Psoas muscle (tissue), 8 donors: ENCODE data around the gene MRPL22. TPM values are rescaled to one million over a fixed set of nuclear protein-coding genes. Genes with fewer than 3 reads are reported as not detected.
"Not testable (repeated sequence)": the region's sequence is repeated elsewhere in the genome, so short reads cannot be mapped to it uniquely, and the experiment has no call there.

Source experiments
- ATAC-seq, 4 donors: fragments of 200-7000 bp; cut with Tn5 transposase; one replicate each; pipeline ENCODE4 v1.9.1; 2020; ENCODE audit warnings: moderate library complexity in 3 of 4, mild to moderate bottlenecking in 2 of 4
- DNase-seq, 2 donors: peaks; one replicate each; pipeline ENCODE4 v3.0.0-alpha.2; 2020
- H3K27ac ChIP-seq: fragments of 200-600 bp; one replicate; pipeline ENCODE4 v1.8.0; 2022
- H3K27me3 ChIP-seq, 3 donors: fragments of 200-600 bp in 1 of 3; one replicate each; pipeline versions ENCODE4 v1.6.1 to v1.8.0; 2013 to 2022; ENCODE audit warnings: low read length in 2 of 3, mild to moderate bottlenecking in 2 of 3, moderate library complexity in 1 of 3; ENCODE audit not compliant: insufficient read depth in 3 of 3
- H3K36me3 ChIP-seq, 2 donors: fragments of 200-600 bp in 1 of 2; one replicate each; pipeline versions ENCODE4 v1.6.1 to v1.8.0; 2013 to 2022; ENCODE audit warnings: low read depth in 1 of 2, mild to moderate bottlenecking in 1 of 2, moderate library complexity in 1 of 2; ENCODE audit not compliant: insufficient read depth in 1 of 2
- H3K4me1 ChIP-seq: fragments of 200-600 bp; one replicate; pipeline ENCODE4 v1.8.0; 2022
- H3K4me3 ChIP-seq: fragments of 200-600 bp; one replicate; pipeline ENCODE4 v1.8.0; 2022; ENCODE audit warnings: mild to moderate bottlenecking
- H3K9me3 ChIP-seq: fragments of 200-600 bp; one replicate; pipeline ENCODE4 v1.8.0; 2022
- WGBS, 3 donors: extraction: QIAGEN DNeasy Blood & Tissue Kit; methylation state at CpG; one replicate each; pipeline versions ENCODE4 v1.1.6 to v1.1.7; 2013; 5-methylcytosine and 5-hydroxymethylcytosine counted together
- intact Hi-C, 2 donors: fragments of 100-400 bp; cut with DNase I; formaldehyde crosslinking; loops; one replicate each; pipeline versions ENCODE4 v1.11.0 to v1.14.2; 2022
- polyA plus RNA-seq, 3 donors: library from polyadenylated mRNA; stranded (reverse); fragments of 200-250 nt; gene quantifications; one replicate each; pipeline ENCODE4 v1.2.3, GENCODE V29; 2013
- total RNA-seq, 4 donors: library from RNA; stranded (reverse); fragmentation: NEBNext Ultra II Directional in 2 of 4; extraction: Animal tissue kit (Norgen Biotek cat#: 25700) in 2 of 4; gene quantifications; one replicate each; pipeline versions ENCODE4 v1.2.1 to v1.2.4, GENCODE V29; 2021 to 2023
- TF ChIP-seq, protein P1 (sequence below): fragments of 200-600 bp; IDR thresholded peaks from one replicate; pipeline ENCODE4 v1.8.0; 2022; ENCODE audit warnings: antibody characterized with exemption
- donor health status: healthy with polysubstance abuse.
- donor health status: DM: no; HTN: no; CAD: no; lungs with moderate emphysema.
- donor health status: Bipolar disorder and iron deficiency.
- donor health status: healthy.
- donor health status: DM: yes; HTN: yes; CAD: no.
- donor health status: DM: no; HTN: no; CAD: no.
- donor health status: DM: no; HTN: no; CAD: no.
- donor health status: DM: yes; HTN: yes; CAD: no.

Gene MRPL22
- total and polyA plus RNA-seq, 7 donors: 28.4 to 83.6 (median 46.7) TPM

DNA sequence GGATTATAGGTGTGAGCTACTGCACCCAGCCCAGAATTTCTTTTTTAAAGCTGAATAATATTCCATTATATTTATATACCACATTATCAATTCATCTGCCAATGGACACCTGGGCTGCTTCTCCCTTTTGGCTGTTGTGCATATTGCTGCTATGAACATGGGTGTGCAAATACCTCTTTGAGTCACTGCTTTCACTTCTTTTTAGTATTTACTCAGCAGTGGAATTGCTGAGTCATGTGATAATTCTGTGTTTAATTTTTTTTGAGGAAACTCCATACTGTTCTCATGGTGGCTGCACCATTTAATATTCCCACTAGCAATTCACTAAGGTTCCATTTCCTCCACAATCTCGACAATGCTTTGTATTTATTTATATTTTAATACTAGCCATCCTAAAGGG lies 36.5 kb downstream of the MRPL22 start:
- no peaks in the 10 kb centered on the region for H3K4me1 ChIP-seq
- peaks cover 0 to 6% of the 10 kb centered on the region in 2 donors for H3K36me3 ChIP-seq
- whole genome bisulfite sequencing, 3 donors: 66 to 82% (median 78%) methylated on average over 1 of the region's 1 CpG
- DNase-seq (no peak), ATAC-seq (no peak)
- no peaks in the 10 kb centered on the region for H3K9me3 ChIP-seq
- no peak overlapping the region for H3K27ac ChIP-seq
- H3K27me3 ChIP-seq: no peaks in the 10 kb centered on the region
- H3K4me3 ChIP-seq: no peak overlapping the region
- TF ChIP-seq, protein P1, sequence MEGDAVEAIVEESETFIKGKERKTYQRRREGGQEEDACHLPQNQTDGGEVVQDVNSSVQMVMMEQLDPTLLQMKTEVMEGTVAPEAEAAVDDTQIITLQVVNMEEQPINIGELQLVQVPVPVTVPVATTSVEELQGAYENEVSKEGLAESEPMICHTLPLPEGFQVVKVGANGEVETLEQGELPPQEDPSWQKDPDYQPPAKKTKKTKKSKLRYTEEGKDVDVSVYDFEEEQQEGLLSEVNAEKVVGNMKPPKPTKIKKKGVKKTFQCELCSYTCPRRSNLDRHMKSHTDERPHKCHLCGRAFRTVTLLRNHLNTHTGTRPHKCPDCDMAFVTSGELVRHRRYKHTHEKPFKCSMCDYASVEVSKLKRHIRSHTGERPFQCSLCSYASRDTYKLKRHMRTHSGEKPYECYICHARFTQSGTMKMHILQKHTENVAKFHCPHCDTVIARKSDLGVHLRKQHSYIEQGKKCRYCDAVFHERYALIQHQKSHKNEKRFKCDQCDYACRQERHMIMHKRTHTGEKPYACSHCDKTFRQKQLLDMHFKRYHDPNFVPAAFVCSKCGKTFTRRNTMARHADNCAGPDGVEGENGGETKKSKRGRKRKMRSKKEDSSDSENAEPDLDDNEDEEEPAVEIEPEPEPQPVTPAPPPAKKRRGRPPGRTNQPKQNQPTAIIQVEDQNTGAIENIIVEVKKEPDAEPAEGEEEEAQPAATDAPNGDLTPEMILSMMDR: no peak
- intact Hi-C loops: no loop called here

GRCh38 chr5:154978294-154978693 lies 37.4 kb downstream of the MRPL22 start:
- H3K4me1 ChIP-seq, ATAC-seq, H3K27me3 ChIP-seq, H3K9me3 ChIP-seq, DNase-seq, H3K36me3 ChIP-seq, H3K4me3 ChIP-seq, intact Hi-C loops, H3K27ac ChIP-seq: not testable (repeated sequence)
- 91 to 93% (median 92%) methylated on average over 2 of the region's 2 CpGs for WGBS, 3 donors

- DNase-seq (no peak), ATAC-seq (no peak)
- Histone ChIP-seq H3K27ac (no peak overlapping the region), H3K36me3 (no peaks in the 10 kb centered on the region), H3K27me3 (no peaks in the 10 kb centered on the region), H3K9me3 (no peaks in the 10 kb centered on the region), H3K4me1 (no peaks in the 10 kb centered on the region), H3K4me3 (no peak overlapping the region)
- TF ChIP-seq, protein P1: no peak
- intact Hi-C loops: no loop called here
- 61 to 68% (median 64%) methylated on average over 8 of the region's 8 CpGs for WGBS, 3 donors
These were observed 44.2 kb downstream of the MRPL22 start for GRCh38 chr5:154984946-154985516.

- no peak overlapping the region for H3K27ac ChIP-seq
- no peaks in the 10 kb centered on the region for H3K27me3 ChIP-seq
- WGBS, 3 donors: 26 to 35% (median 32%) methylated on average over 4 of the region's 4 CpGs
- H3K36me3 ChIP-seq: no peaks in the 10 kb centered on the region
- H3K4me3 ChIP-seq: no peak overlapping the region
- H3K9me3 ChIP-seq: no peaks in the 10 kb centered on the region
- intact Hi-C loops: no loop called here
- ATAC-seq (no peak), DNase-seq (no peak)
- no peaks in the 10 kb centered on the region for H3K4me1 ChIP-seq
- TF ChIP-seq, protein P1: no peak
These were observed 45.3 kb downstream of the MRPL22 start for GRCh38 chr5:154986151-154986550.

DNA sequence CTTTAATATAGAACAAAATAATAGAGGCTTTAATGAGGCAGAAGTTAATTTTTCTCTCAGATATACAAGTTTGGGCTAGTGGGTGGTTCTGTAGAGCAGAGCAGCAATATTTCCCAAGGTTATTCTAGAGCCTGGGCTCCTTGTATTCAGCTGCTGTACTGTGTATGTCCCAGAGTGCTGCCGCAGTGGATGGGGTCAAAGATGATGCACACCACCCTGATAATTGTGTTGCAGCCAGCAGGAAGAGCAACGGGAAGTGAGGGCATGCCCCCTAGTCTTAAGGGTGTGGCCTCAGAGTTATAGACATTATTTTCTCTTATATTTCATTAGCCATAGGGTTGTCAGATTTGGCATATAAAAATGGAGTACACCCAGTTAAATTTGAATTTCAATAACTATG lies 48.8 kb downstream of the MRPL22 start:
- no peak overlapping the region for H3K4me3 ChIP-seq
- no peak for ATAC-seq
- 36 to 61% (median 38%) methylated on average over 2 of the region's 2 CpGs for WGBS, 3 donors
- no peak for DNase-seq
- intact Hi-C loops: no loop called here
- H3K9me3 ChIP-seq: no peaks in the 10 kb centered on the region
- H3K4me1 ChIP-seq: no peaks in the 10 kb centered on the region
- no peak overlapping the region for H3K27ac ChIP-seq
- TF ChIP-seq, protein P1: no peak
- no peaks in the 10 kb centered on the region for H3K36me3 ChIP-seq
- H3K27me3 ChIP-seq: no peaks in the 10 kb centered on the region
